Sigmoid colon (tissue), 7 donors: ENCODE results near the gene GFER. TPM values are rescaled to one million over a fixed set of nuclear protein-coding genes. Genes with fewer than 3 reads are reported as not detected.

Experiments
- DNase-seq: peaks from one replicate; pipeline ENCODE4 v3.0.0-alpha.2; 2019
- H3K27ac ChIP-seq, 4 donors: fragments of 200-600 bp; sonication (generic); one replicate each; pipeline ENCODE4 v1.5.1; 2016 to 2019; ENCODE audit warnings: mild to moderate bottlenecking in 1 of 4
- H3K27me3 ChIP-seq, 3 donors: fragments of 200-600 bp; sonication (generic); one replicate each; pipeline ENCODE4 v1.5.1; 2019; ENCODE audit warnings: mild to moderate bottlenecking in 1 of 3
- H3K36me3 ChIP-seq, 4 donors: fragments of 200-600 bp; sonication (generic); one replicate each; pipeline ENCODE4 v1.5.1; 2016 to 2019
- H3K4me1 ChIP-seq, 4 donors: fragments of 200-600 bp; sonication (generic); one replicate each; pipeline ENCODE4 v1.5.1; 2017 to 2019
- H3K4me3 ChIP-seq, 4 donors: fragments of 200-600 bp; sonication (generic); one replicate each; pipeline ENCODE4 v1.5.1; 2017 to 2019; ENCODE audit warnings: mild to moderate bottlenecking in 2 of 4, moderate library complexity in 1 of 4
- H3K9me3 ChIP-seq, 4 donors: fragments of 200-600 bp in 3 of 4; sonication (generic) in 3 of 4; one replicate each; pipeline versions ENCODE4 v1.5.1 to v1.6.1; 2013 to 2019
- EP300 ChIP-seq, 4 donors: sonication (generic); formaldehyde crosslinking; IDR thresholded peaks; one replicate each; pipeline ENCODE4 v1.6.1; 2017; ENCODE audit warnings: antibody characterized with exemption in 4 of 4
- POLR2A ChIP-seq, 2 donors: fragments of 450-650 bp; IDR thresholded peaks; one replicate each; pipeline ENCODE4 v1.6.1; 2016; ENCODE audit warnings: antibody characterized with exemption in 2 of 2, mild to moderate bottlenecking in 2 of 2, moderate library complexity in 2 of 2
- POLR2AphosphoS5 ChIP-seq, 4 donors: sonication (generic); formaldehyde crosslinking; IDR thresholded peaks; one replicate each; pipeline ENCODE4 v1.6.1; 2017; ENCODE audit warnings: antibody characterized with exemption in 4 of 4
- WGBS, 2 donors: extraction: QIAGEN DNeasy Blood & Tissue Kit; methylation state at CpG; one replicate each; pipeline ENCODE4 v1.1.7; 2013; 5-methylcytosine and 5-hydroxymethylcytosine counted together
- intact Hi-C: fragments of 100-400 bp; cut with DNase I; formaldehyde crosslinking; loops from one replicate; pipeline ENCODE4 v1.15.1; 2023
- polyA plus RNA-seq, 3 donors: library from polyadenylated mRNA; stranded (reverse); fragments of 200-250 nt; gene quantifications; one replicate each; pipeline ENCODE4 v1.2.3, GENCODE V29; 2013
- total RNA-seq, 4 donors: library from RNA; depleted of rRNA; stranded (reverse); fragments of >200 nt; gene quantifications; one replicate each; pipeline ENCODE4 v1.1.0, GENCODE V29; 2016
- TF ChIP-seq, protein P1 (sequence below), 4 experiments: fragments of 450-650 bp in 3 of 4; fragments of 200-600 bp in 1 of 4; IDR thresholded peaks; one replicate each; pipeline ENCODE4 v1.5.1; 2016 to 2019; ENCODE audit warnings: antibody characterized with exemption in 4 of 4, mild to moderate bottlenecking in 3 of 4, moderate library complexity in 2 of 4
- donor health status: healthy with polysubstance abuse.
- donor health status: Bipolar disorder and iron deficiency.
- donor health status: healthy.

Gene GFER
- total and polyA plus RNA-seq, 7 donors: 17.5 to 125 (median 23.8) TPM

DNA sequence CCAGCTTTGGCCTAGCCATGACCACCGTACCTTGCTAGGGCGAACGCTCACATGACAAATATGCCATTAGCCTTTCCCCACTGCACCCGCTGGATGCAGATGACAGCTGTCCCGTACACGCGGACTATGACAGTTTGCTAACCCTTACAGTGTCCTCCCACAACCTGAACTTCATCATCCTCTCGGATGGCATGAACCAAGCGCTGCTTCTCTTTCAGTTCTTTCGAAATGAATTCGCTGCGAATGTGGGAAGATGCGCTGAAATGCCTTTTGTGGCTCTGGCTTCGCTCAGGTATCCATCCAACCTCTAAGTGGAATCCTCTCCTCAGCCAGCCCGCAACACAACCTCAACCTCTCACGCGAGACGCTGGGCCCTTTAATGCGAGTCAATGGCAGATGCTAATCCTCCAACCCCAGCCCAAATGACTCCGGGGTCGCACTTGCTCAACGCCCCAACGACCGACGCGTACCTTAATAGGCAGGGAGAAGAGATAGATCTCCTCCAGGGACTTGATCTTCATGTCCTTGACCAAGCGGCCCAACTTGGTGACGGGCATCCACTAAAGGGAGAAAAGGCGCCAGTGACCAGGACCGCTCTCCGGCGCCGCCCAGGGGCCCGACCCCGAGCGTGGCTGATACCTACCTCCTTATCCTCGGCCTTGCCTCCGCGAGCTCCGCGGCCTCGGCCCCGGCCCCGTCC is 20.0 kb upstream of the GFER start:
- WGBS, 2 donors: 5 to 7% methylated on average over 44 of the region's 44 CpGs
- no peak for DNase-seq
- Histone ChIP-seq H3K36me3 (peaks cover 12 to 27% (median 22%) of the 10 kb centered on the region in 4 donors), H3K9me3 (no peaks in the 10 kb centered on the region), H3K4me3 (peak overlapping the region; percentile 63 to 90 (median 66)), H3K27ac (peak overlapping the region; percentile 91 to 99 (median 92)), H3K27me3 (no peaks in the 10 kb centered on the region), H3K4me1 (peaks cover 0 to 40% (median 34%) of the 10 kb centered on the region in 4 donors)
- intact Hi-C loops: no loop called here
- TF ChIP-seq POLR2AphosphoS5 (IDR thresholded peaks at IDR 0.05): no peak
- TF ChIP-seq, protein P1, sequence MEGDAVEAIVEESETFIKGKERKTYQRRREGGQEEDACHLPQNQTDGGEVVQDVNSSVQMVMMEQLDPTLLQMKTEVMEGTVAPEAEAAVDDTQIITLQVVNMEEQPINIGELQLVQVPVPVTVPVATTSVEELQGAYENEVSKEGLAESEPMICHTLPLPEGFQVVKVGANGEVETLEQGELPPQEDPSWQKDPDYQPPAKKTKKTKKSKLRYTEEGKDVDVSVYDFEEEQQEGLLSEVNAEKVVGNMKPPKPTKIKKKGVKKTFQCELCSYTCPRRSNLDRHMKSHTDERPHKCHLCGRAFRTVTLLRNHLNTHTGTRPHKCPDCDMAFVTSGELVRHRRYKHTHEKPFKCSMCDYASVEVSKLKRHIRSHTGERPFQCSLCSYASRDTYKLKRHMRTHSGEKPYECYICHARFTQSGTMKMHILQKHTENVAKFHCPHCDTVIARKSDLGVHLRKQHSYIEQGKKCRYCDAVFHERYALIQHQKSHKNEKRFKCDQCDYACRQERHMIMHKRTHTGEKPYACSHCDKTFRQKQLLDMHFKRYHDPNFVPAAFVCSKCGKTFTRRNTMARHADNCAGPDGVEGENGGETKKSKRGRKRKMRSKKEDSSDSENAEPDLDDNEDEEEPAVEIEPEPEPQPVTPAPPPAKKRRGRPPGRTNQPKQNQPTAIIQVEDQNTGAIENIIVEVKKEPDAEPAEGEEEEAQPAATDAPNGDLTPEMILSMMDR (IDR thresholded peaks at IDR 0.05): no peak
- no peak for TF ChIP-seq POLR2A (IDR thresholded peaks at IDR 0.05)
- TF ChIP-seq EP300 (IDR thresholded peaks at IDR 0.05): no peak

DNA sequence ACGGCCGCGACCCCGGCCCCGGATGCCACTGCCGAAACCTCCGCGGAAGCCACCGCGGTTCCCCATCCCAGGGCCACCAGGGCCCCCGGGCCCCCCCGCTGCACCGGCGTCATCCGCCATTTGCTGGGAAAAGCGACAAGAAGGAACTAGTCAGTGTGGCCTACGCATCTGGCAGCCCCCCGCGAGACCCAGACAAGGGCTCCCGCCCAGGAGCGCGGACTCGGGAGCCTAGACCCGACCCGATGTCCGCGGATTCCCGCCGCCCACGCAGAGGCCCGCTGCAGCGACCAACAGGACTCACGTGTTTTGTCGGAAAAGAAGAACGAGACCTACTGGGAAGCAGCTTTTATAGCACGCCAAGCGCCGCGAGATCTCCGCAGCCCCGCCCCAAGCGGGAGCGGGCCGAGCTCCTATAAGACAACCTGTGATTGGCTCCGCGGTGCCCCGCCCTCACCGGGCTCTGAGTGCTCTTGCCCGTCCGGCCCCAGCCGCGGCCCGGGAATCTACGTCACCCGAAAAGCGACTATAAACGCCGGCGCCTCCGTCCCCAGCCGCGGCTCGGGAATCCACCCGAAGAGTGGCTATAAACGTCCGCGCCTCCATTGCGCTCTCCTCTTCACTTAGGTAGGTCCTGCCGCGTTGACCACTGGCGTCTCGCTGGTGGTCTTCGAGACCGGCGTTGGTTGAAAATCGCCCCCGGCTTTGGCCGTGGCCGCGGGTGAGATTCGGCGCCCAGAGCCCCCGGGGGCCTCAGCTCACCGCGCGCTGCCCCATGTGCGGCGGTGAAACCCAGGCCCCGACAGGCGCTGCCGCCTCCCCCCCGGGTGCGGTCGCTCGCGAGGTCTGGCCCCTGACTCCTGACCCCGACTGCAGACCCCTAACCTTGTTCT is 19.2 kb upstream of the GFER start, which contains the start of gene RPS2:
TSS of gene RPS2 (minus strand) at position 321 of the 890 bp plus-strand sequence. CDS start at position 120, 201 bp downstream.
- 0 to 1% methylated on average over 97 of the region's 97 CpGs for WGBS, 2 donors
- DNase-seq: peak; percentile 100
- H3K36me3 ChIP-seq: peaks cover 12 to 27% (median 22%) of the 10 kb centered on the region in 4 donors
- H3K4me3 ChIP-seq: peak within 1 kb of the TSS; percentile 63 to 90 (median 66)
- no peaks in the 10 kb centered on the region for H3K9me3 ChIP-seq
- TF ChIP-seq EP300 (IDR thresholded peaks at IDR 0.05) (peak in 2 of 4 donors; percentile 33 to 35), POLR2AphosphoS5 (IDR thresholded peaks at IDR 0.05) (peak; percentile 95 to 100 (median 98)), POLR2A (IDR thresholded peaks at IDR 0.05) (peak; percentile 97)
- TF ChIP-seq, protein P1 (IDR thresholded peaks at IDR 0.05): no peak
- no peaks in the 10 kb centered on the region for H3K27me3 ChIP-seq
- H3K4me1 ChIP-seq: peaks cover 0 to 37% (median 31%) of the 10 kb centered on the region in 4 donors
- intact Hi-C loops: no loop called here
- peak within 1 kb of the TSS; percentile 91 to 99 (median 92) for H3K27ac ChIP-seq

DNA sequence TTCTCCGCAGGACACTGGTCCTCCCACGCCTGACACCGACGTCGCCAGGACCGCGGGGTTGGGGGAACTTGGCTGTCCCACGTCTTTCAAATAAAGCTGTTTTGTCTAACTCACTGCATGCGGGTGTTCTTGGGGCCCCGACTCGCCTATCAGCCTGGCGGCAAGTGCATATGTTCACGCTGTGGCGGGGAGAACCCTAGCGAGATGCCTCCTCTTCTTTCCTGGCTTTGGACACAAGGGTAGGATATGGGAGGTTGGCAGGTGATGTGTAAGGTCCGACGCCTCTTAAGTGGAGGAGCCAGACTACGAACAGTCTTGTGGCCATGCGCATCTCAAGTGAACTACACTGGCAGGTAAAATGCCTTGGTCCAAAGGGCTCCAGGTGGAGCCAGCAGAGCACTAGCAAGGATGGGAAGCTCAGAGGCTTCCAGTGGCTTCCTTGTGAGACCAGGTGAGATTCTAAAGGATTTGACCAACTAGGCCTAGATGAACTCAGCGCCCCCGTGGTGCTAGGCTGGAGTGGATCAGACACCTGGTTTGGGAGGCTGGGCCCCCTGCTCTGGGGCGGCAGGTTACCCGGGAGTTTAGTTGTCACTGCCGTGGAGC is 18.5 kb upstream of the GFER start:
- Histone ChIP-seq H3K4me1 (peaks cover 0 to 30% (median 26%) of the 10 kb centered on the region in 4 donors), H3K27ac (peak overlapping the region; percentile 91 to 99 (median 92)), H3K4me3 (peak overlapping the region; percentile 63 to 90 (median 66)), H3K9me3 (no peaks in the 10 kb centered on the region), H3K36me3 (peaks cover 12 to 27% (median 22%) of the 10 kb centered on the region in 4 donors), H3K27me3 (no peaks in the 10 kb centered on the region)
- intact Hi-C loops: no loop called here
- WGBS, 2 donors: 13 to 22% methylated on average over 24 of the region's 24 CpGs
- DNase-seq: no peak
- TF ChIP-seq EP300 (IDR thresholded peaks at IDR 0.05): no peak
- no peak for TF ChIP-seq POLR2AphosphoS5 (IDR thresholded peaks at IDR 0.05)
- TF ChIP-seq, protein P1 (IDR thresholded peaks at IDR 0.05): no peak
- no peak for TF ChIP-seq POLR2A (IDR thresholded peaks at IDR 0.05)

DNA sequence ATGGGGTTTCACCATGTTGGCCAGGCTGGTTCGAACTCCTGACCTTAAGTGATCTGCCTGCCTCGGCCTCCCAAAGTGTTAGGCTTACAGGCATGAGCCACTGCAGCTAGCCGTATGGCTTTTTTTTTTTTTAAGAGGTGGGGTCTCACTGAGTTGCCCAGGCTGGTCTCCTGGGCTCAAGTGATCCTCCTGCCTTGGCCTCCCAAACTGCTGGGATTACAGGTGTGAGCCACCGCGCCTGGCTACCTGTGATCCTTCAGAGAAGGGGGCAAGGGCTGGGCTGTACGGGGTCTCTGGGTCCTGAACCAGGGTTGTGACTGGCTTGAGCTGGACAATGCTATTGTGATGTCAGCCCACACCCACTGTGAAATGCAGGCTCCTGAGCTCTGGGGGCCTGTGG is 17.5 kb upstream of the GFER start, which contains the start of gene RNF151:
TSS of gene RNF151 (plus strand) at position 397 of the 400 bp plus-strand sequence. CDS start 26 bp downstream, outside the sequence.
- Histone ChIP-seq H3K4me3 (peak within 1 kb of the TSS; percentile 63 to 90 (median 66)), H3K36me3 (peaks cover 12 to 21% (median 17%) of the 10 kb centered on the region in 4 donors), H3K9me3 (no peaks in the 10 kb centered on the region), H3K4me1 (peaks cover 0 to 28% (median 25%) of the 10 kb centered on the region in 4 donors), H3K27me3 (no peaks in the 10 kb centered on the region), H3K27ac (peak within 1 kb of the TSS; percentile 91 to 99 (median 92))
- no peak for DNase-seq
- TF ChIP-seq POLR2AphosphoS5 (IDR thresholded peaks at IDR 0.05): no peak
- 96% methylated on average over 6 of the region's 6 CpGs for WGBS, 2 donors
- intact Hi-C loops: no loop called here
